D721Med (cell line): ENCODE results near the gene TMEM80.

ENCODE experiments used
- DNase-seq: peaks from one replicate; pipeline ENCODE4 v3.0.0; 2011; ENCODE audit warnings: low spot score; ENCODE audit not compliant: insufficient read length
- FAIRE-seq: peaks from 2 replicates; lab custom pipeline; 2011; peaks lifted over from hg19 to GRCh38; lab: Jason Lieb, UNC
- CTCF ChIP-seq: IDR thresholded peaks from 2 replicates; pipeline ENCODE4 v1.5.1; 2012; ENCODE audit warnings: mild to moderate bottlenecking, control low read depth; ENCODE audit not compliant: insufficient read depth; ENCODE audit errors: missing control alignments

The TMEM80 gene

GRCh38 chr11:701741-702461 is 6.3 kb downstream of the TMEM80 start:
- FAIRE-seq (no peak), DNase-seq (no peak)
- TF ChIP-seq CTCF = no peak

- TF ChIP-seq CTCF = no peak
- no peak for FAIRE-seq
- no peak for DNase-seq
Observed at GRCh38 chr11:702462-703461, 7.1 kb downstream of the TMEM80 start.

GRCh38 chr11:703506-703905 is 7.9 kb downstream of the TMEM80 start:
- no peak for FAIRE-seq
- no peak for TF ChIP-seq CTCF
- DNase-seq = no peak

GRCh38 chr11:704228-704674 is 8.6 kb downstream of the TMEM80 start:
- no peak for DNase-seq
- TF ChIP-seq CTCF = no peak
- FAIRE-seq = no peak

- DNase-seq = no peak
- FAIRE-seq = no peak
- TF ChIP-seq CTCF = no peak
Observed at GRCh38 chr11:704781-705645, 9.4 kb downstream of the TMEM80 start.

- no peak for TF ChIP-seq CTCF
- FAIRE-seq (no peak), DNase-seq (no peak)
Observed at GRCh38 chr11:705646-706438, 10.2 kb downstream of the TMEM80 start, which contains the start of gene EPS8L2. Gene EPS8L2 (plus strand): TSS chr11:706231. CDS start chr11:709408, 3,177 bp downstream.
